ENCODE data around the gene SCYL1.

The SCYL1 gene

DNA sequence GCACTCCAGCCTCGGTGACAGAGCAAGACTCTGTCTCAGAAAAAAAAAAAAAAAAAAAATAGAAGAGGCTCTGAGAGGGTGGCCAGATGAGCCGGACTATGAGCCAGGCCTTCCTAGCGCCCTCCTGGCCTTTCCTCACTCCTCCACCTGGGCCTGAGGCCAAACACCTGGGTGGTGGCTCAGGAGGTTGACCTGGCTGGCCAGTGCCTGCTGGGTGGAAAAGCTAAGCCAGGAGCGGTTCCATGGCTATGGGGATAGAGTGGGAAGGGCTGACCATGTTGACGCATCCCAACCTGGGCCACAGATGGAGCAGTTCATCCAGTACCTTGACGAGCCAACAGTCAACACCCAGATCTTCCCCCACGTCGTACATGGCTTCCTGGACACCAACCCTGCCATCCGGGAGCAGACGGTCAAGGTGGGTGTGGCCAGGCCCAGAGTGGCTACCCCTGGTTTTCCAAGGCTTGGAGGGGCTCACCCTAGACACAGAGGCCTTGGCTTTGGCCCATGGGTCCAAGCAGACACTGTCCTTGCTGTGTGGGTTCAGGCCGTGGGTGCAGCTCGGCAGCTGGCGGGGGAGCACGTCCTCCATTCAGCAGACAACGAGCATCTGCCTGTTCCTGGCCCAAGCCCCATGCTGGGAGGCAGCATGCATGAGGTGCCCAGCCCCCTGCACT, 7.6 kb downstream of the SCYL1 start:
- no peak overlapping the region for H3K9ac ChIP-seq (ENCODE audit: low read length)
- peaks cover 48% of the 10 kb centered on the region for H3K36me3 ChIP-seq (ENCODE audit: insufficient read depth, low read length)
- no peaks in the 10 kb centered on the region for H3K27me3 ChIP-seq (ENCODE audit: control insufficient read depth in 1 of 2, insufficient read depth in 2 of 2, low read length in 2 of 2)
- no peaks in the 10 kb centered on the region for H3K4me1 ChIP-seq (ENCODE audit: insufficient read depth, low read length)
- no peak overlapping the region for H3K4me3 ChIP-seq (ENCODE audit: low read depth in 1 of 2, low read length in 2 of 2)
- H3K27ac ChIP-seq (ENCODE audit: low read depth, low read length): no peak overlapping the region
- H3K9me3 ChIP-seq (ENCODE audit: low read length): no peaks in the 10 kb centered on the region

DNA sequence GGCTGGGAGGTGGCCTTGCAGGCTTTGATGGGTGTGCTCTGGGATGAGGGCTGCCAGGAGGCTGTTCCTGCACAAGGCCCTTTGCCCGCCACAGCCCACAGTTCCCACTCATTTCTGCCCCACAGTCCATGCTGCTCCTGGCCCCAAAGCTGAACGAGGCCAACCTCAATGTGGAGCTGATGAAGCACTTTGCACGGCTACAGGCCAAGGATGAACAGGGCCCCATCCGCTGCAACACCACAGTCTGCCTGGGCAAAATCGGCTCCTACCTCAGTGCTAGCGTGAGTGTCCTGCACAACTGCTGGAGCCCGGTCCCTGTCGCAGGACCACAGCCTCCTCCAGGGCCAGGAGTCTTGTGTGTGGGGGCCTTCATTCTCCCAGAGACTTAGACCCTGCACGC, 10.2 kb downstream of the SCYL1 start:
- H3K4me1 ChIP-seq (ENCODE audit: insufficient read depth, low read length): peaks cover 5% of the 10 kb centered on the region
- H3K4me3 ChIP-seq (ENCODE audit: low read depth in 1 of 2, low read length in 2 of 2): no peak overlapping the region
- H3K27ac ChIP-seq (ENCODE audit: low read depth, low read length): no peak overlapping the region
- peaks cover 37% of the 10 kb centered on the region for H3K36me3 ChIP-seq (ENCODE audit: insufficient read depth, low read length)
- H3K27me3 ChIP-seq (ENCODE audit: control insufficient read depth in 1 of 2, insufficient read depth in 2 of 2, low read length in 2 of 2): no peaks in the 10 kb centered on the region
- no peaks in the 10 kb centered on the region for H3K9me3 ChIP-seq (ENCODE audit: low read length)
- H3K9ac ChIP-seq (ENCODE audit: low read length): no peak overlapping the region

DNA sequence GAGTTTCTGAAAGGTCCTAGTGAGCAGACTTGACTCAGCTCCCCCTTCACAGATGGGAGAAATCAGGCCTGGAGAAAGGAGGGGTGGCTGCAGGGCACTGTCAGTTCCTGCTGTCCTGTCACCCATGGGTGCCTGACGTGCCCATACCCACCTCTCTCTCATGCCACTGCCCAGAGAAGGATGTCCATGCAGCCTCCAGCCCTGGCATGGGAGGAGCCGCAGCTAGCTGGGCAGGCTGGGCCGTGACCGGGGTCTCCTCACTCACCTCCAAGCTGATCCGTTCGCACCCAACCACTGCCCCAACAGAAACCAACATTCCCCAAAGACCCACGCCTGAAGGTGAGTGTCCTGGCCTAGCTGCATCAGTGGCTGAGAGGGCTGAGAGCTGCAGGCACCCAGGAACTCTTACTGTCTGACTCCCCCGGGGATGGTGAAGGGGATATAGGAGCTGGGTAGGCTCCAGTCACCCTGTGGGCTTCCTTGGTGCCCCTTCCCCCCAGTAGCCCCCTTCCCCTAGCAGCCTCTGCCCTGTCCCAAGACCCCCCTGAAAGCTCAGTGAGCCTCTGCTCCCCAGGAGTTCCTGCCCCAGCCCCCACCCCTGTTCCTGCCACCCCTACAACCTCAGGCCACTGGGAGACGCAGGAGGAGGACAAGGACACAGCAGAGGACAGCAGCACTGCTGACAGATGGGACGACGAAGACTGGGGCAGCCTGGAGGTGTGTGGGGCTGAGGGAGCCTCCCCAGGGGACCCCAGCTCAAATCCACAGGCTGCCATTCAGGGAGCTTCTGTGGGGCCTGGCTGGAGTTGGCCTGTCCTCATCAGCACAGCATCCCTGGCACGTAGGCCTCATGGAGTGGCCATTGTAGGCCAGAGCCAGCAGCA, 11.8 kb downstream of the SCYL1 start:
- Histone ChIP-seq H3K4me3 (ENCODE audit: low read depth in 1 of 2, low read length in 2 of 2) (no peak overlapping the region), H3K4me1 (ENCODE audit: insufficient read depth, low read length) (peaks cover 14% of the 10 kb centered on the region), H3K9ac (ENCODE audit: low read length) (no peak overlapping the region), H3K27me3 (ENCODE audit: control insufficient read depth in 1 of 2, insufficient read depth in 2 of 2, low read length in 2 of 2) (no peaks in the 10 kb centered on the region), H3K27ac (ENCODE audit: low read depth, low read length) (no peak overlapping the region), H3K9me3 (ENCODE audit: low read length) (no peaks in the 10 kb centered on the region), H3K36me3 (ENCODE audit: insufficient read depth, low read length) (peaks cover 25% of the 10 kb centered on the region)

DNA sequence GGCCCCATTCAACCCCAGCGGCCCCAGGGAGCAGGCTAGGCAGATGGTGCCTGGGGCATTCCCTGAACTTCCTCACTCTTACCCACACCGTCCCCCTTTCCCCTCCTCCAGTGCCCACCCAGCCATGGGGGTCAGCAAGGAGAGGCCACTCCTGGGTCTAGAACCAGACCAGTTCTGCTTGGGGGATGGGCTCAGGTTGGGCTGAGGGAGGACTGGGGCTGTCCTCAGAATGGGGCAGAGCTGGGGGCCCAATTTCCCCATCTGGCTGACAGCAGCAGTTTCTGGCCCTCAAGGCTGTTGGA, 12.4 kb downstream of the SCYL1 start:
- H3K4me1 ChIP-seq (ENCODE audit: insufficient read depth, low read length): peaks cover 19% of the 10 kb centered on the region
- no peaks in the 10 kb centered on the region for H3K27me3 ChIP-seq (ENCODE audit: control insufficient read depth in 1 of 2, insufficient read depth in 2 of 2, low read length in 2 of 2)
- no peak overlapping the region for H3K27ac ChIP-seq (ENCODE audit: low read depth, low read length)
- H3K36me3 ChIP-seq (ENCODE audit: insufficient read depth, low read length): peaks cover 21% of the 10 kb centered on the region
- no peak overlapping the region for H3K9ac ChIP-seq (ENCODE audit: low read length)
- H3K4me3 ChIP-seq (ENCODE audit: low read depth in 1 of 2, low read length in 2 of 2): no peak overlapping the region
- H3K9me3 ChIP-seq (ENCODE audit: low read length): no peaks in the 10 kb centered on the region

DNA sequence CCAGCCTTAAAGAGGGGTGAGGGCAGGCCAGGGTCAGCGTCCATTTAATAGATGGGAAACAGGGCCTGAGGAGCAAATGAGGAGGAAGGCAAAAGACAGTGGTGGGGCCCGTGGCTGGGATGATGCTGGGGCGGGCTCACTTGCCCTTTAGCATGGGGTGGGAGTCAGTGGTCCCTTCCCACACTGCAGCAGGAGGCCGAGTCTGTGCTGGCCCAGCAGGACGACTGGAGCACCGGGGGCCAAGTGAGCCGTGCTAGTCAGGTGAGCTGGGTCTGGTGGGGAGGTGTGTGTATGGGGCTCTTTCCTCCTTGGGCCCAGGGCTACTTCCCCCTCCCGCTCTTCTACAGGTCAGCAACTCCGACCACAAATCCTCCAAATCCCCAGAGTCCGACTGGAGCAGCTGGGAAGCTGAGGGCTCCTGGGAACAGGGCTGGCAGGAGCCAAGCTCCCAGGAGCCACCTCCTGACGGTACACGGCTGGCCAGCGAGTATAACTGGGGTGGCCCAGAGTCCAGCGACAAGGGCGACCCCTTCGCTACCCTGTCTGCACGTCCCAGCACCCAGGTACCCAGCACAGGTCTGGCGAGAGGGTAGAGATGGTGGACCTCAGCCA, 12.8 kb downstream of the SCYL1 start:
- Histone ChIP-seq H3K27me3 (ENCODE audit: control insufficient read depth in 1 of 2, insufficient read depth in 2 of 2, low read length in 2 of 2) (no peaks in the 10 kb centered on the region), H3K4me1 (ENCODE audit: insufficient read depth, low read length) (peaks cover 19% of the 10 kb centered on the region), H3K36me3 (ENCODE audit: insufficient read depth, low read length) (peaks cover 19% of the 10 kb centered on the region), H3K9me3 (ENCODE audit: low read length) (no peaks in the 10 kb centered on the region), H3K9ac (ENCODE audit: low read length) (no peak overlapping the region), H3K27ac (ENCODE audit: low read depth, low read length) (no peak overlapping the region), H3K4me3 (ENCODE audit: low read depth in 1 of 2, low read length in 2 of 2) (no peak overlapping the region)

DNA sequence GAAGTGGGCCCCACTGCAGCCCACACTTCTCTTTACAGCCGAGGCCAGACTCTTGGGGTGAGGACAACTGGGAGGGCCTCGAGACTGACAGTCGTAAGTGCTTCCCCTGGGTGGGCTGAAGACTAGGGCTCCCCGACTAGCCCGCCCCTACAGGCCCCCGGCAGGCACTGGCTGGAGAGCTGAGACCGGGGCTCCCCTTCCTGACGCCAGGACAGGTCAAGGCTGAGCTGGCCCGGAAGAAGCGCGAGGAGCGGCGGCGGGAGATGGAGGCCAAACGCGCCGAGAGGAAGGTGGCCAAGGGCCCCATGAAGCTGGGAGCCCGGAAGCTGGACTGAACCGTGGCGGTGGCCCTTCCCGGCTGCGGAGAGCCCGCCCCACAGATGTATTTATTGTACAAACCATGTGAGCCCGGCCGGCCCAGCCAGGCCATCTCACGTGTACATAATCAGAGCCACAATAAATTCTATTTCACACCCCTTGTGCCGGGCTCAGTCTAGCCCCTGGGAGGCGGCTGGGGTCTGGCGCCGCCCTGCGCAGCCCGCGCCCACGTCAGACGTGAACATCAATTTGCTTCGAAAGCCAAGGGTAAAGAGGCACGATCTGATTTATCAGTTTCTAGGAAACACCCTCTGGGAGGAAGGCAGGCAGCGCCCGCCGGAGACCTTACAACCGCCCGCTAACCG, 13.5 kb downstream of the SCYL1 start:
- Histone ChIP-seq H3K36me3 (ENCODE audit: insufficient read depth, low read length) (peaks cover 21% of the 10 kb centered on the region), H3K4me3 (ENCODE audit: low read depth in 1 of 2, low read length in 2 of 2) (no peak overlapping the region), H3K27ac (ENCODE audit: low read depth, low read length) (no peak overlapping the region), H3K4me1 (ENCODE audit: insufficient read depth, low read length) (peaks cover 19% of the 10 kb centered on the region), H3K9ac (ENCODE audit: low read length) (no peak overlapping the region), H3K27me3 (ENCODE audit: control insufficient read depth in 1 of 2, insufficient read depth in 2 of 2, low read length in 2 of 2) (no peaks in the 10 kb centered on the region), H3K9me3 (ENCODE audit: low read length) (no peaks in the 10 kb centered on the region)

DNA sequence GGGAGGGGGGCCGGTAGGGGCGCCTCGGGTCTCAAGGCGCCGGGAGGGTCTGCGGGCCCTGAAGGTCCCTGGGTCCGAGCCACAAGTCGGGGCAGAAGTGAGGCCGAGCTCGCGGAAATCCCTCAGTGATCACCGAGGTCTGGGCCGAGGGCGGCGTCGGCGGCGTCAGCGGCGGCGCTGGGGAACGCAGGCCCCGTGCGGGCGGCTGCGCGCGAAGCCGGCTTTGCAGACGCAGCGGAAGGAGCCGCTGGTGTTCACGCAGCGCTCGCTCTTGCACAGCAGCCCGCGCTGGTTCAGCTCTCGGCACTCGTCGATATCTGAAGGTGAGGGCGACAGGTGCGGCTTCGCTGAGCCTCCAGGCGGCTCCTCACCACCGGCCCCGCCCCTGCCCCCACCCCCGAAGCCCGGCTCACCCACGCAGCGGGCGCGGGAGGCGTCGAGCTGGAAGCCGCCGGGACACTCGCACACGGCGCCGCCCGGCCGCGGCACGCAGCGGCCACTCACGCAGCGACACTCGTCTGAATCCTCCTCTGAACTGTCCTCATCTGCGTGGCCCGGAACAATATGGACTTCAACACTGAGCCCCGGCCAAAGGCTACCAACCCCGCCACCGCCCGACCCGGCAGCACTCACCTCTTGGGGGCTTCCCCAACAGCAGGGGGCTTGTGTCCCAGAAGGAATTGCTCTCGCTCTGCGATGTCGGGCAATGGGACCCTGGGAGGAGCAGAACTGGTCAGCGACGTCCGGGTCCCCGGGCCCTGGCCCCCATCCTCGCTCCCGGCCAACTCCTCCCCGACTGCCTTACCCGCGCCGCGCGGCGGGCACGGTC, 14.2 kb downstream of the SCYL1 start:
- peaks cover 19% of the 10 kb centered on the region for H3K4me1 ChIP-seq (ENCODE audit: insufficient read depth, low read length)
- no peak overlapping the region for H3K27ac ChIP-seq (ENCODE audit: low read depth, low read length)

DNA sequence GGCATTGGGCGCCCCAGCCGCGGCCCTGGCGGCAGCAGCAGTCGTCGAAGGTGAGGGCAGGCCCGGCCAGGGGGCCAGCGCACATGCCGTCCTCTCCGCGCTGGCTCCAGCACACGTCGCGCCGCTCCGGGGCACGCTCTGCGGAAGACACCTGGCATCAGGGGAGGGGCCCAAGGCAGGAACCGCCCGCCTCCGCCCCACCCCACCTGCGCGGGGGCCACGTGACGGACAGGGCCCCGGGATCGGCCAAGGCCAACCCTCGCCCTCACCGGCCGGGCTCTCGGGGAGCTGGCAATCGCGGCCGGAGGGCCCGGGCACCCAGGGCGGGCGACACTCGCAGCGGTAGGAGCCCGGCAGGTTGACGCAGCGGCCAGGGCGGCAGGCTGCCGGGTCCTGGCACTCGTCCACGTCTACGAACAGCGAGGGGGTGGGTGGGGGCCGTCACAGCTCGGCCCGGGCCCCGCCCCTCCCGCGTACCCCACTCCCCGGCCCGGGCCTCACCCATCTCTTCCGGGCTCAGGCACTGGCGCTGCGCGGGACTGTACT, 14.9 kb downstream of the SCYL1 start:
- peaks cover 26% of the 10 kb centered on the region for H3K36me3 ChIP-seq (ENCODE audit: insufficient read depth, low read length)

More for the DNA sequence above, 14.2 kb downstream of the SCYL1 start:
- H3K9ac ChIP-seq (ENCODE audit: low read length): no peak overlapping the region
- peaks cover 23% of the 10 kb centered on the region for H3K36me3 ChIP-seq (ENCODE audit: insufficient read depth, low read length)
- no peaks in the 10 kb centered on the region for H3K27me3 ChIP-seq (ENCODE audit: control insufficient read depth in 1 of 2, insufficient read depth in 2 of 2, low read length in 2 of 2)
- H3K9me3 ChIP-seq (ENCODE audit: low read length): no peaks in the 10 kb centered on the region
- peak overlapping the region in 1 of 2 donors; percentile 59 for H3K4me3 ChIP-seq (ENCODE audit: low read depth in 1 of 2, low read length in 2 of 2)

DNA sequence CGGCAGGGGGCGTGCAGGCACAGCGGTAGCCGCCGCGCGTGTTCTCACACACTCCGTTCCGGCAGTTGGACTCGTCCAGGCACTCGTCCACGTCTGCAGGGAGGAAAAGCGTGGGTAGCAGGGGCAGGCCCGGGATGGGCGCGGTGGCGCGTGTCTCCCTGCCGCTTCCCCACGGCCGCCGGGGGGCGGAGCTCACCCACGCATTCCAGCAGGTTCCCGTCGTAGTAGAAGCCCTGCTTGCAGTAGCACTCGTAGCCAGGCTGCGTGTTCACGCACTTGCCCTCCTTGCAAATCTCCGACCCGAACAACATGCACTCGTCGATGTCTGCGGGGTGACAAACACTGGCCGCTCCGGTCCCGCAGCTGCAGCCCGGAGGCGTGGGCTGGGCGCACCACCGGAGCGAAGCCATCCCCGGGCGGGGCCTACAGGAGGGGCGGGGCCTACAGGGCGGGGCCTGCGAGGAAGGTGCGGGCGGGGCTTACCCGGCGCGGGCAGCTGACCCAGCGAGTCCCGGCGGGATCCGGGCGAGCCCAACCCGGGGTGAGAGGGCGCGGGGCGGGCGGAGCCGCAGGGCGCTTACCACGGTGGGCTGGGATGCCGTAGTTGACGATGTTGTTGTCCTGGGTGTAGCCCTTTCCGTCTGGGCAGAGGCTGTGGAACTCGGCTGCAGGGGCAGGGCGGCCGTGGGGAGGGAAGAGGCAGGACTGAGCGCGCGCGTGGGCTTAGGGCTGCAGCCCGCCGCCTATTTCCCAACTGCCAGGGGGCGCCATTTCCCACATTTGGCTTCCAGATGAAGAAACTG, 15.6 kb downstream of the SCYL1 start:
- Histone ChIP-seq H3K4me3 (ENCODE audit: low read depth in 1 of 2, low read length in 2 of 2) (peak overlapping the region; percentile 59 to 74), H3K9me3 (ENCODE audit: low read length) (no peaks in the 10 kb centered on the region), H3K4me1 (ENCODE audit: insufficient read depth, low read length) (peaks cover 19% of the 10 kb centered on the region), H3K9ac (ENCODE audit: low read length) (peak overlapping the region; percentile 71), H3K36me3 (ENCODE audit: insufficient read depth, low read length) (peaks cover 25% of the 10 kb centered on the region), H3K27ac (ENCODE audit: low read depth, low read length) (peak overlapping the region; percentile 93), H3K27me3 (ENCODE audit: control insufficient read depth in 1 of 2, insufficient read depth in 2 of 2, low read length in 2 of 2) (no peaks in the 10 kb centered on the region)

More for the DNA sequence above, 14.9 kb downstream of the SCYL1 start:
- Histone ChIP-seq H3K4me3 (ENCODE audit: low read depth in 1 of 2, low read length in 2 of 2) (peak overlapping the region; percentile 59 to 74), H3K27ac (ENCODE audit: low read depth, low read length) (peak overlapping the region; percentile 93), H3K9me3 (ENCODE audit: low read length) (no peaks in the 10 kb centered on the region), H3K4me1 (ENCODE audit: insufficient read depth, low read length) (peaks cover 19% of the 10 kb centered on the region), H3K9ac (ENCODE audit: low read length) (no peak overlapping the region), H3K27me3 (ENCODE audit: control insufficient read depth in 1 of 2, insufficient read depth in 2 of 2, low read length in 2 of 2) (no peaks in the 10 kb centered on the region)
